Thyroid gland (tissue), 4 donors: ENCODE results near the gene ZNF423. TPM values are rescaled to one million over a fixed set of nuclear protein-coding genes. Genes with fewer than 3 reads are reported as not detected.

Source experiments
- DNase-seq, 2 donors: peaks; one replicate each; pipeline ENCODE4 v3.0.0-alpha.2; 2019
- H3K27ac ChIP-seq, 3 donors: fragments of 200-600 bp; sonication (generic); 1 replicate in 2 of 3; 2 replicates in 1 of 3; pipeline ENCODE4 v1.5.1; 2016 to 2019; ENCODE audit warnings: mild to moderate bottlenecking in 1 of 3, moderate library complexity in 1 of 3
- H3K27me3 ChIP-seq: fragments of 200-600 bp; sonication (generic); one replicate; pipeline ENCODE4 v1.5.1; 2019
- H3K36me3 ChIP-seq, 2 donors: fragments of 200-600 bp; sonication (generic); one replicate each; pipeline ENCODE4 v1.5.1; 2016 to 2019
- H3K4me1 ChIP-seq, 2 donors: fragments of 200-600 bp; sonication (generic); one replicate each; pipeline ENCODE4 v1.5.1; 2017 to 2019
- H3K4me3 ChIP-seq, 3 donors: fragments of 200-600 bp; sonication (generic); replicated peaks in 1 of 3; 1 replicate in 2 of 3; 2 replicates in 1 of 3; pipeline ENCODE4 v1.5.1; 2016; ENCODE audit warnings: mild to moderate bottlenecking in 1 of 3
- H3K9me3 ChIP-seq: fragments of 200-600 bp; sonication (generic); one replicate; pipeline ENCODE4 v1.5.1; 2017
- POLR2A ChIP-seq, 2 donors: fragments of 450-650 bp; IDR thresholded peaks; one replicate each; pipeline ENCODE4 v1.6.1; 2017; ENCODE audit warnings: antibody characterized with exemption in 2 of 2, mild to moderate bottlenecking in 2 of 2, moderate library complexity in 1 of 2
- WGBS, 2 donors: methylation state at CpG; one replicate each; pipeline ENCODE4 v1.1.5; 2017; 5-methylcytosine and 5-hydroxymethylcytosine counted together
- intact Hi-C: fragments of 100-400 bp; cut with DNase I; formaldehyde crosslinking; loops from one replicate; pipeline ENCODE4 v1.15.1; 2023
- total RNA-seq, 4 donors: library from RNA; depleted of rRNA; stranded (reverse); fragments of >200 nt; gene quantifications; one replicate each; pipeline ENCODE4 v1.2.3, GENCODE V29; 2016
- TF ChIP-seq, protein P1 (sequence below), 6 experiments: fragments of 200-600 bp in 3 of 6; fragments of 450-650 bp in 3 of 6; sonication (generic) in 3 of 6; IDR thresholded peaks; one replicate each; pipeline ENCODE4 v1.5.1; 2016 to 2019; ENCODE audit warnings: antibody characterized with exemption in 6 of 6, mild to moderate bottlenecking in 2 of 6, inconsistent platforms in 1 of 6, moderate library complexity in 1 of 6

The ZNF423 gene
- total RNA-seq, 4 donors from 2014 or later = 7.4 to 10.0 (median 8.5) TPM

DNA sequence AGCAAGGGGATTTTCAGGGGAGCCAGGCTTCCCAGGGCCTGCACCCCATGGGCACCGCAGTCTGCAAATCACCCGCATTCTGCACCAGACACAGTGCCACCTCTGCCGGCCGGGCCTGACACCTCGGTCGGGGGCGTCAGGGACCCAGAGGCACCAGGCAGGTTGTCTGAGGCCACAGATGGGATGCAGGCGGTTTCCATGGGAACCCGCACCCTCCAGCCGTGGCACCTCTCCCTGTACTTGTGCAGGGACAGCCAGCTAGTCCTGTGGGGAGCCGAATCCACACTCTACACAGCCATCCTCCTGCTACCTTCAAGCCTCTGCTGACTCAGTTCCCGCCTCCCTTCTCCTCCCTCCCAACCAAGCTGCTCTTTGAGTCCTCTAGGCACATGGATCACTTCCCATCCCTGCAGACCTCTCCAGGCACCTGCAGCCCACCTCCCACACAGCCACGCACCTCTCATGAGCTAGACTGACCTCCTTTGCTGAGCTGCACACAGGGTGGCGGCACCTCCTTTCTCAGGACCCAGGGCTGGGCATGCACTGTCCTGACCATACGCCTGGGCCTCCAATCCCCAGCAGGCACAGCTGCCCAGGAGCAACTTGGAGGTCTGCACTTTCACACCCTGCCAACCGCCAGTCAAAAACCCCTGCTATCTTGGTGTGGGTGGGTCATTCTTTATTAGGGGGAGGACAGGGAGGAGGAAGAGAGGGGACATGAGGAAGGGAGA, 362.9 kb downstream of the ZNF423 start:
- no peak overlapping the region for H3K27ac ChIP-seq
- WGBS, 2 donors = 92 to 95% methylated on average over 10 to 15 of the region's 16 CpGs
- DNase-seq = no peak
- TF ChIP-seq, protein P1, sequence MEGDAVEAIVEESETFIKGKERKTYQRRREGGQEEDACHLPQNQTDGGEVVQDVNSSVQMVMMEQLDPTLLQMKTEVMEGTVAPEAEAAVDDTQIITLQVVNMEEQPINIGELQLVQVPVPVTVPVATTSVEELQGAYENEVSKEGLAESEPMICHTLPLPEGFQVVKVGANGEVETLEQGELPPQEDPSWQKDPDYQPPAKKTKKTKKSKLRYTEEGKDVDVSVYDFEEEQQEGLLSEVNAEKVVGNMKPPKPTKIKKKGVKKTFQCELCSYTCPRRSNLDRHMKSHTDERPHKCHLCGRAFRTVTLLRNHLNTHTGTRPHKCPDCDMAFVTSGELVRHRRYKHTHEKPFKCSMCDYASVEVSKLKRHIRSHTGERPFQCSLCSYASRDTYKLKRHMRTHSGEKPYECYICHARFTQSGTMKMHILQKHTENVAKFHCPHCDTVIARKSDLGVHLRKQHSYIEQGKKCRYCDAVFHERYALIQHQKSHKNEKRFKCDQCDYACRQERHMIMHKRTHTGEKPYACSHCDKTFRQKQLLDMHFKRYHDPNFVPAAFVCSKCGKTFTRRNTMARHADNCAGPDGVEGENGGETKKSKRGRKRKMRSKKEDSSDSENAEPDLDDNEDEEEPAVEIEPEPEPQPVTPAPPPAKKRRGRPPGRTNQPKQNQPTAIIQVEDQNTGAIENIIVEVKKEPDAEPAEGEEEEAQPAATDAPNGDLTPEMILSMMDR (IDR thresholded peaks at IDR 0.05) = no peak
- TF ChIP-seq POLR2A (IDR thresholded peaks at IDR 0.05) = no peak
- H3K9me3 ChIP-seq = no peaks in the 10 kb centered on the region
- intact Hi-C loops = no loop called here
- H3K36me3 ChIP-seq = no peaks in the 10 kb centered on the region
- H3K27me3 ChIP-seq = no peaks in the 10 kb centered on the region
- H3K4me3 ChIP-seq = no peak overlapping the region
- H3K4me1 ChIP-seq = peaks cover 4 to 11% of the 10 kb centered on the region in 2 donors

DNA sequence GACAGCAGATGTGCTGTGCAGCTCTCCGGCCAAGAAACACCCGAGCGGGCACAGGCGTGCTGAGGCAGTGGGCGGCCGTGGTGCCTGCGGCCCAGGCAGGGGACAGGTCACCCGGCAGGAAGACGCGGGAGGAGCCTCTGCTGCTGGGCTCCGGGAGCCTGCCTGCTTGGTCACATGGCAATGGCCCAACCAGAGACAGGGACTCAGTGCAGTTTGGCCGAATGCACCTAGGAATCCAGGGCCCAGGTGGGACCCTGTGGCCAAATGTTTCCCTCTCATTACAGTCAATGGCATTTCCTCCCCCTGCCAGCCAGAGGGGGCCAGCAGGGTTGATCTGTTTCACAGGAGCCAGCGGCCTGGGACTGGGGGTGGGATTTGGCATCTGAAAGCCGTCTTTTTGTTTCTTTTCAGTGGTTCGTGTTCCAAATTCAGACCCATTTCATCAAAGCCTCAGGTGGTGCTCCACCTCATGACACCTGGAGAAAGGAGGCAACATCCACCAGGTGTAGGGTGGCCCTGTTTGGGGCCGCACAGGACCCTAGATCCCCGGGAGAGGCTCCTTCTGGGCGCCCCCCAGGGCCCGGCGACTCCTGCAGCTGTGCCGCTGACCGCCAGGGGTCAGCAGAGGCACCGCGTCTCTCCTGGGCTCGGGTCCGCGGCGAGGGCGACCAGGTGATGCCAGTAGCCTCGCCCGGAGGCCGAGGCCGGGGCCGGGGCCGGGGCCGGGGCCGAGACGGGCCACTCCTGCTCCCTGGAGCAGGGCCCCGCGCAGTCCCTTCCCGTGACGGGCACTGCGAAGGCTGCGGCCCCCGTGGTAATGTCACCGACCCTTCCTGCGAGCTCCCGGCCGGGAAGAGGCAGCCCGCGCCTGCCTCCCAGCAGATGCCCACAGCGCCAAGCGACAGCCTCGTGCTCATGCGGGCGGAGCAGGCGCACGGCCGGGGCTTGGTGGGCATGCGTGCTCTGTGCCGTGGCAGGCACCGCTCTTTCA, 363.8 kb downstream of the ZNF423 start:
- WGBS, 2 donors = 7 to 25% methylated on average over 4 to 28 of the region's 62 CpGs
- TF ChIP-seq, protein P1 (IDR thresholded peaks at IDR 0.05) = peak; percentile 71 to 97 (median 92)
- no peak for TF ChIP-seq POLR2A (IDR thresholded peaks at IDR 0.05)
- Histone ChIP-seq H3K9me3 (no peaks in the 10 kb centered on the region), H3K27ac (peak overlapping the region in 1 of 3 donors; percentile 56), H3K4me3 (peak overlapping the region in 2 of 3 donors; percentile 2 to 29), H3K4me1 (peaks cover 4 to 11% of the 10 kb centered on the region in 2 donors), H3K36me3 (no peaks in the 10 kb centered on the region), H3K27me3 (no peaks in the 10 kb centered on the region)
- peak; percentile 83 to 84 for DNase-seq
- intact Hi-C loops = no loop called here

DNA sequence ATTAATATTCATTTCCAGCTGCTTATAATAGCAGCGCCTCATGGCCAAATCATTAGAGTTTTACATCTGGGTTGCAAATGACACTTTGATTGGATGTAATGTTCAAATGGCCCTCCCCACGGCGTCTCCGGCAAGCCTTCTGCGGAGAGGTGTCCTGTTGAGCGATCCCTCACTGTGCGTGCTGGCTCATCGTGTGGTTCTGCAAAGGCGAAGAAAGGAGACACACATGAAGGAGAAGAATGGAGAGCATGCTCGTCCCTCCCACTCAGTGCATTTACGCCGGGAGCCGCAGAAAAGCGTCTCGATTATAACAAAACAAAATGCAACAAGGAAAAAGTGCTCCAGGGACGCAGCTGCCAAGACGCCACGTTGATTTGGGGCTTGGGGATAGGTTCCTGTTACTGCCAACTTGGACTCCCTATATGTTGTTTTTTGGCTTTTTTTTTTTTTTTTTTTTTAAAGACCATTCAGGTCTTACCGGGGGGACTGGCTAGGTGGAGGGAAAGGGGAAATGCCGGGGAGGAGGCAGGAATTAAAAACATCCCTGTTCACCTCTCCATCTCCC, 364.7 kb downstream of the ZNF423 start:
- Histone ChIP-seq H3K27ac (no peak overlapping the region), H3K27me3 (no peaks in the 10 kb centered on the region), H3K36me3 (no peaks in the 10 kb centered on the region), H3K9me3 (no peaks in the 10 kb centered on the region), H3K4me3 (no peak overlapping the region), H3K4me1 (peaks cover 4 to 11% of the 10 kb centered on the region in 2 donors)
- intact Hi-C loops = no loop called here
- 81 to 86% methylated on average over 20 of the region's 20 CpGs for whole genome bisulfite sequencing, 2 donors
- no peak for DNase-seq
- TF ChIP-seq, protein P1 (IDR thresholded peaks at IDR 0.05) = no peak
- TF ChIP-seq POLR2A (IDR thresholded peaks at IDR 0.05) = no peak

DNA sequence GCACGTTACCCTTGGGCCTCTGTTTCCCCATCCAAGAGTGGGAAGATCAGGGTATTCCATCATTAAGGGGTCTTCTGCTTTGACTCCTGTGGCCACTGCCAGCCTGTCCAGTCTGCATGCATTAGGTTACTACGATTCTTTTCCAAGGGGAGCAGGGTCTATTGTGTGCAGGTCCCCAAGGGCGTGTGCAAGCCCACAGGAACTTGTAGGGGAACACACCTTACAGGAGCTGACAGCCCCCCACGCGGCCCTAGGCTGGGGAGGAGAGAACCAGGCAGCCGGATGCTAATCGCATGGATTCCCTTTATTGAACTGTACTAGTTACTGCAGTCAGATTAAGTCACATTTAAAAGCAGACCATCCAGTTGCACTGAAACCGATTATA, 365.6 kb downstream of the ZNF423 start:
- H3K27ac ChIP-seq = no peak overlapping the region
- H3K4me3 ChIP-seq = no peak overlapping the region
- no peak for DNase-seq
- H3K4me1 ChIP-seq = peaks cover 4 to 11% of the 10 kb centered on the region in 2 donors
- no peaks in the 10 kb centered on the region for H3K9me3 ChIP-seq
- intact Hi-C loops = no loop called here
- H3K36me3 ChIP-seq = no peaks in the 10 kb centered on the region
- H3K27me3 ChIP-seq = no peaks in the 10 kb centered on the region
- TF ChIP-seq, protein P1 (IDR thresholded peaks at IDR 0.05) = no peak
- TF ChIP-seq POLR2A (IDR thresholded peaks at IDR 0.05) = no peak
- whole genome bisulfite sequencing, 2 donors = 89 to 91% methylated on average over 8 of the region's 8 CpGs
